ENCODE measurements around the gene GRAMD1C. TPM values are rescaled to one million over a fixed set of nuclear protein-coding genes. Genes with fewer than 3 reads are reported as not detected.

The GRAMD1C gene
- total and polyA plus RNA-seq, 7 donors, result 0.20 to 0.81 (median 0.53) TPM

DNA sequence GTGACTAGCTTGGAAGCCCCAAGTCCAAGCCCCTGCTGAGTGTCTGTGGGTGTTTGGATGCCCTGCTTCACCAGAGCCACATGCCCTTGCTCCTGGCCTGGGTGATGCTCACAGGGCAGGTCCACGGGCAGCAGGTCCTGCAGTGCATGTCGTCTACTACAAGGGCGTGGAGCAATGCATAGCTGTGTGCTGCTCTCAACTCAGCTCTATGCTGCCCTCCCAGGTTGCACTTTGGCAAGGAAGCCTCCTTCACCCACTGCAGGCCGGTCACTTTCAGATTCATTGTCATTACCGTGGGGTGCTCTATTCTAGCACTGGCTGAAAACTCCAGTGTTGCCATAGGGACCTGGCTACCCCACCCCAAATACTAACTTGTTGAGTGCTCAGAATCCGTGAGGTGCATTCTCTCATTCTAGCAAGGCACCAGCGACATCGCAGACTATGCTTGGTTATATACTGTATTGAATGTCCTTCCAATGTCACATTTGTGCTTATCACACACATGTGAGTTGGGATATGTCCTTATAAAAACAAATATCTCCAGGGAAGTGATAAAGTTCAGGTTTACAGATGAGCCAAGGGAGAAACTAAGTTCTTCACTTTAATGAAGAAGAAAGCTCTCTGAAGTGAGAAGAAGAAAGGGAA lies 51.8 kb downstream of the GRAMD1C start:
- H3K9me3 ChIP-seq, result no peaks in the 10 kb centered on the region
- ATAC-seq (no peak), DNase-seq (no peak)
- no peak overlapping the region for H3K27ac ChIP-seq
- WGBS, 3 donors, result 71 to 77% (median 73%) methylated on average over 8 of the region's 8 CpGs
- TF ChIP-seq, protein P1, sequence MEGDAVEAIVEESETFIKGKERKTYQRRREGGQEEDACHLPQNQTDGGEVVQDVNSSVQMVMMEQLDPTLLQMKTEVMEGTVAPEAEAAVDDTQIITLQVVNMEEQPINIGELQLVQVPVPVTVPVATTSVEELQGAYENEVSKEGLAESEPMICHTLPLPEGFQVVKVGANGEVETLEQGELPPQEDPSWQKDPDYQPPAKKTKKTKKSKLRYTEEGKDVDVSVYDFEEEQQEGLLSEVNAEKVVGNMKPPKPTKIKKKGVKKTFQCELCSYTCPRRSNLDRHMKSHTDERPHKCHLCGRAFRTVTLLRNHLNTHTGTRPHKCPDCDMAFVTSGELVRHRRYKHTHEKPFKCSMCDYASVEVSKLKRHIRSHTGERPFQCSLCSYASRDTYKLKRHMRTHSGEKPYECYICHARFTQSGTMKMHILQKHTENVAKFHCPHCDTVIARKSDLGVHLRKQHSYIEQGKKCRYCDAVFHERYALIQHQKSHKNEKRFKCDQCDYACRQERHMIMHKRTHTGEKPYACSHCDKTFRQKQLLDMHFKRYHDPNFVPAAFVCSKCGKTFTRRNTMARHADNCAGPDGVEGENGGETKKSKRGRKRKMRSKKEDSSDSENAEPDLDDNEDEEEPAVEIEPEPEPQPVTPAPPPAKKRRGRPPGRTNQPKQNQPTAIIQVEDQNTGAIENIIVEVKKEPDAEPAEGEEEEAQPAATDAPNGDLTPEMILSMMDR (IDR thresholded peaks at IDR 0.05), result no peak
- no peaks in the 10 kb centered on the region for H3K4me1 ChIP-seq
- H3K4me3 ChIP-seq, result no peak overlapping the region
- intact Hi-C loops (cut with DNase I), result no loop called here
- no peaks in the 10 kb centered on the region for H3K27me3 ChIP-seq (ENCODE audit: insufficient read depth in 3 of 3, low read length in 2 of 3)
- no peaks in the 10 kb centered on the region for H3K36me3 ChIP-seq (ENCODE audit: insufficient read depth in 1 of 2, low read depth in 1 of 2)

DNA sequence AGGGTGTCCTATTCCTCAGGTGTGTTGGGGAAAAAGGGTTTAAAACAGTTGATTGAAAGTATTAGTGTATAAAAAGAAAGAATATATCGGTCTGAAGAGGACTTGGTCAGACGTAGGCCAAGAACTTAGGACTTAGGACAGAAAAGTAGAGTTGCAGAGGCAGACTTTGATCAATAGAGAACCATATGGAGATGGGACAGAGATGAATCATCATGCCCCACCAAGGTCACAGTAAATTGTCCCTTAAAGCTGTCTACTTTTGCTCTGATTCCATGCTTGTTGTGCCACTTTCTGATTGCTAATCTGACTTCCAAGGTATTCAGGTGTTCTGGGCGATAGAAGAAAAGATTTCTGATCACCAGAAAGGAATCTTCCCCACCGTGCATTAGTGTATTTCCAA lies 56.3 kb downstream of the GRAMD1C start:
- intact Hi-C loops (cut with DNase I), result no loop called here
- ATAC-seq (no peak), DNase-seq (no peak)
- no peaks in the 10 kb centered on the region for H3K9me3 ChIP-seq
- TF ChIP-seq, protein P1 (IDR thresholded peaks at IDR 0.05), result no peak
- no peaks in the 10 kb centered on the region for H3K36me3 ChIP-seq (ENCODE audit: insufficient read depth in 1 of 2, low read depth in 1 of 2)
- H3K27ac ChIP-seq, result no peak overlapping the region
- peaks cover 10% of the 10 kb centered on the region for H3K4me1 ChIP-seq
- no peak overlapping the region for H3K4me3 ChIP-seq
- no peaks in the 10 kb centered on the region for H3K27me3 ChIP-seq (ENCODE audit: insufficient read depth in 3 of 3, low read length in 2 of 3)
- WGBS, 3 donors, result 86 to 88% (median 88%) methylated on average over 4 of the region's 4 CpGs

DNA sequence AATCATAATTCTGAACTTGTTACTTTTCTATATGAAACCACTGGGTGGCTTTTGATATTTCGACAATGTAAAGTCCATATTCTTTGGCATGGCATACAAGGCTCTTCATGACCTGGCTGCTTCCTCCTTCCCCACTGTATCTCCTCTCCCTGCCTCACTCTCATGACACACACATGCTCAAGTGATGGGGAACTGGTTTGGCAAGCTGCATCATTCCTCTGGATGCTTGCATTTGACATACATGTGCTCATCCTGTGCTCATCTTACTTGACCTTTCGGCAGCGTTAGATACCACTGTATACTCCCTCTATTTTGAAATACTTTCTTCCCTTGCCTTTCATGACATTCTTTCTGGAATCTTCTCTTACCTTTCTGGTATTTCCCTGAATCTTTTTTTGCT lies 57.4 kb downstream of the GRAMD1C start:
- Histone ChIP-seq H3K27me3 (ENCODE audit: insufficient read depth in 3 of 3, low read length in 2 of 3) (no peaks in the 10 kb centered on the region), H3K9me3 (no peaks in the 10 kb centered on the region), H3K4me1 (peaks cover 10% of the 10 kb centered on the region), H3K36me3 (ENCODE audit: insufficient read depth in 1 of 2, low read depth in 1 of 2) (no peaks in the 10 kb centered on the region), H3K4me3 (no peak overlapping the region), H3K27ac (no peak overlapping the region)
- TF ChIP-seq, protein P1 (IDR thresholded peaks at IDR 0.05), result no peak
- ATAC-seq, result no peak
- WGBS, 3 donors, result 84 to 95% (median 91%) methylated on average over 3 of the region's 3 CpGs
- intact Hi-C loops (cut with DNase I), result no loop called here
- DNase-seq, result no peak

DNA sequence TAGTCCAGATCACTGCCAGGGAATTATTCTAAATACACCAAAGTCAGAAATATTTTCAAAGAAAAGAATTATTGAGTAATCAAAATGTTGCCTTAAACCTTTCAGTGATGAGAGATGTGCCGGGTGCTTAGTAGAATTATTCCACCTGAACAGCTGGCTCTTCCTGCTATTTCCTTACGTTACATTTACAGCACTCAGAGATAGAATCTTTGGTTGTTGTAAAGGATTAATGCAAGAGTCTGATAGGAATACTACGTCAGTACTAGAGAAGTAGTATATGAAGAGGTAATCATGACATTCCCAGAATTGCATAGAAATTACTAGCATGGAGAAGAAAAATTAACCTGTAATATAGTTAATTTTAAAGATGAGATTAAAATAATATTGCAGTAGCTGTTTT lies 58.3 kb downstream of the GRAMD1C start:
- H3K4me1 ChIP-seq, result peaks cover 10% of the 10 kb centered on the region
- H3K36me3 ChIP-seq (ENCODE audit: insufficient read depth in 1 of 2, low read depth in 1 of 2), result no peaks in the 10 kb centered on the region
- no peaks in the 10 kb centered on the region for H3K27me3 ChIP-seq (ENCODE audit: insufficient read depth in 3 of 3, low read length in 2 of 3)
- no peak for ATAC-seq
- 77 to 86% (median 80%) methylated on average over 3 of the region's 3 CpGs for WGBS, 3 donors
- intact Hi-C loops (cut with DNase I), result no loop called here
- TF ChIP-seq, protein P1 (IDR thresholded peaks at IDR 0.05), result no peak
- no peaks in the 10 kb centered on the region for H3K9me3 ChIP-seq
- no peak for DNase-seq
- H3K4me3 ChIP-seq, result peak overlapping the region; percentile 36
- no peak overlapping the region for H3K27ac ChIP-seq

DNA sequence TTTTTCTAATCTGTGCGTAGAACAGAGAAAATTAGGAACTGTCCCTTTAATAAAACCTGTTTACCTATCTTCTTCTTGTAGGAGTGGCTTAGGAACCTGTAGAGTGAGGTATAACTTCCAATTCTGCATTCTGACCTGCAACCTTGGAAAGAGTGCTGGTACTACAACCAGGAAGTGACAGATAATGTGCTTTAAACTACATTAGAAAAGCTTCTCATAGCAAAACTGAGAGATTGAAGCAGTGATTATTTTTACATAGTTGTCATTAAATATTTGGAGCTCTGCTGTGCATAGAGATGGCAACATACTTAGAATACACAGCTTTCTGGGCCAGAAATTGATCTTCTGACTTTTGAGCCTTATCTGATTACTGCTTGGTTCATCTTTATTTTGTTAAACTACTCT lies 58.8 kb downstream of the GRAMD1C start:
- Histone ChIP-seq H3K9me3 (no peaks in the 10 kb centered on the region), H3K36me3 (ENCODE audit: insufficient read depth in 1 of 2, low read depth in 1 of 2) (no peaks in the 10 kb centered on the region), H3K27me3 (ENCODE audit: insufficient read depth in 3 of 3, low read length in 2 of 3) (no peaks in the 10 kb centered on the region), H3K27ac (no peak overlapping the region), H3K4me1 (peaks cover 10% of the 10 kb centered on the region), H3K4me3 (peak overlapping the region; percentile 36)
- TF ChIP-seq, protein P1 (IDR thresholded peaks at IDR 0.05), result no peak
- 67 to 79% (median 72%) methylated on average over 1 of the region's 1 CpG for WGBS, 3 donors
- DNase-seq (no peak), ATAC-seq (no peak)
- intact Hi-C loops (cut with DNase I), result no loop called here
